ENCODE data around the gene KCTD2.
"Not testable (repeated sequence)": the region's sequence is repeated elsewhere in the genome, so short reads cannot be mapped to it uniquely, and the experiment has no call there.

KCTD2 gene

GRCh38 chr17:75003957-75004355 is 43.1 kb upstream of the KCTD2 start:
- TF ChIP-seq CTCF (IDR thresholded peaks at IDR 0.05; ENCODE audit: low read depth, low read length), result no peak
- in situ Hi-C loops (cut with HindIII; ENCODE audit: low sequenced_read_pairs), result no loop called here
- H3K4me3 ChIP-seq (ENCODE audit: low read depth, low read length), result no peak overlapping the region
- DNase-seq (ENCODE audit: low read depth, low spot score), result no peak

- no peak for TF ChIP-seq CTCF (IDR thresholded peaks at IDR 0.05; ENCODE audit: low read depth, low read length)
- H3K4me3 ChIP-seq (ENCODE audit: low read depth, low read length), result no peak overlapping the region
- in situ Hi-C loops (cut with HindIII; ENCODE audit: low sequenced_read_pairs), result no loop called here
- no peak for DNase-seq (ENCODE audit: low read depth, low spot score)
Observed at GRCh38 chr17:75004371-75004770, 42.7 kb upstream of the KCTD2 start.

GRCh38 chr17:75005291-75005690 is 41.7 kb upstream of the KCTD2 start:
- H3K4me3 ChIP-seq (ENCODE audit: low read depth, low read length), result no peak overlapping the region
- DNase-seq (ENCODE audit: low read depth, low spot score), result no peak
- in situ Hi-C loops (cut with HindIII; ENCODE audit: low sequenced_read_pairs), result no loop called here
- no peak for TF ChIP-seq CTCF (IDR thresholded peaks at IDR 0.05; ENCODE audit: low read depth, low read length)

- in situ Hi-C loops (cut with HindIII; ENCODE audit: low sequenced_read_pairs); H3K4me3 ChIP-seq (ENCODE audit: low read depth, low read length): not testable (repeated sequence)
Observed at GRCh38 chr17:75006084-75006483, 40.9 kb upstream of the KCTD2 start.

GRCh38 chr17:75006653-75007052 is 40.4 kb upstream of the KCTD2 start:
- in situ Hi-C loops (cut with HindIII; ENCODE audit: low sequenced_read_pairs), result no loop called here
- DNase-seq (ENCODE audit: low read depth, low spot score), result no peak
- TF ChIP-seq CTCF (IDR thresholded peaks at IDR 0.05; ENCODE audit: low read depth, low read length), result no peak
- H3K4me3 ChIP-seq (ENCODE audit: low read depth, low read length), result no peak overlapping the region

More at GRCh38 chr17:75006084-75006483, 40.9 kb upstream of the KCTD2 start:
- not testable (repeated sequence) for DNase-seq (ENCODE audit: low read depth, low spot score)

- H3K4me3 ChIP-seq (ENCODE audit: low read depth, low read length), result no peak overlapping the region
- no peak for TF ChIP-seq CTCF (IDR thresholded peaks at IDR 0.05; ENCODE audit: low read depth, low read length)
- in situ Hi-C loops (cut with HindIII; ENCODE audit: low sequenced_read_pairs), result no loop called here
- no peak for DNase-seq (ENCODE audit: low read depth, low spot score)
Observed at GRCh38 chr17:75008373-75008772, 38.7 kb upstream of the KCTD2 start.

- no peak for TF ChIP-seq CTCF (IDR thresholded peaks at IDR 0.05; ENCODE audit: low read depth, low read length)
- DNase-seq (ENCODE audit: low read depth, low spot score), result no peak
- no peak overlapping the region for H3K4me3 ChIP-seq (ENCODE audit: low read depth, low read length)
- in situ Hi-C loops (cut with HindIII; ENCODE audit: low sequenced_read_pairs), result no loop called here
Observed at GRCh38 chr17:75009139-75009724, 37.8 kb upstream of the KCTD2 start.

Measured in astrocyte of the spinal cord (primary cell).